HepG2 (cell line): ENCODE data around the gene CAPRIN1. TPM values are rescaled to one million over a fixed set of nuclear protein-coding genes. Genes with fewer than 3 reads are reported as not detected.

Source experiments
- E2F2 ChIP-seq: sonication (generic); formaldehyde crosslinking; IDR thresholded peaks from 2 replicates; pipeline ENCODE4 v1.4.0; 2020; ENCODE audit warnings: missing genetic modification reagents, borderline replicate concordance
- MEF2D ChIP-seq: sonication (generic); formaldehyde crosslinking; IDR thresholded peaks from 2 replicates; pipeline ENCODE4 v1.5.1; 2020; ENCODE audit warnings: mild to moderate bottlenecking, missing genetic modification reagents
- PATZ1 ChIP-seq: sonication (generic); formaldehyde crosslinking; IDR thresholded peaks from 2 replicates; pipeline ENCODE4 v1.4.0; 2020; ENCODE audit warnings: missing genetic modification reagents
- SKIL ChIP-seq: sonication (generic); formaldehyde crosslinking; IDR thresholded peaks from 2 replicates; pipeline ENCODE4 v1.8.0; 2022; ENCODE audit warnings: missing genetic modification reagents, mild to moderate bottlenecking, moderate library complexity, borderline replicate concordance
- USF2 ChIP-seq, 2 experiments: sonication (generic) in 1 of 2; formaldehyde crosslinking in 1 of 2; IDR thresholded peaks; 2 replicates each; pipeline versions ENCODE4 v1.5.1 to v1.6.1; 2011 to 2020; ENCODE audit warnings: borderline replicate concordance in 1 of 2, low read depth in 1 of 2, low read length in 1 of 2, mild to moderate bottlenecking in 1 of 2, missing genetic modification reagents in 1 of 2, moderate library complexity in 1 of 2
- ZNF33A ChIP-seq: sonication (generic); formaldehyde crosslinking; IDR thresholded peaks from 2 replicates; pipeline ENCODE4 v1.5.1; 2020; ENCODE audit warnings: missing genetic modification reagents, mild to moderate bottlenecking, moderate library complexity, borderline replicate concordance
- ZNF34 ChIP-seq: sonication (generic); formaldehyde crosslinking; IDR thresholded peaks from 2 replicates; pipeline ENCODE4 v1.4.0; 2020; ENCODE audit warnings: mild to moderate bottlenecking, missing genetic modification reagents, borderline replicate concordance
- ZNF781 ChIP-seq: sonication (generic); formaldehyde crosslinking; IDR thresholded peaks from 2 replicates; pipeline ENCODE4 v1.5.1; 2020; ENCODE audit warnings: borderline replicate concordance, mild to moderate bottlenecking, missing genetic modification reagents; ENCODE audit errors: not compliant biosample characterization
- polyA plus RNA-seq, 8 experiments: library from polyadenylated mRNA; depleted of rRNA in 3 of 8; stranded (reverse) in 7 of 8; unstranded in 1 of 8; fragments of >200 nt; fragmentation: Illumina TruSeq in 4 of 8; extraction: Trizol in 4 of 8; gene quantifications; 2 replicates each; pipeline versions ENCODE4 v1.2.1 to v1.2.3, GENCODE V29; 2011 to 2016; ENCODE audit warnings: low read depth in 4 of 8, missing spikeins in 1 of 8, mixed read lengths in 1 of 8; ENCODE audit not compliant: insufficient read depth in 1 of 8
- total RNA-seq, 5 experiments: library from RNA; depleted of rRNA; stranded (reverse); fragments of >200 nt; fragmentation: Illumina TruSeq; extraction: Trizol; gene quantifications; 2 replicates each; pipeline ENCODE4 v1.2.3, GENCODE V29; 2016; ENCODE audit warnings: low read depth in 1 of 5

CAPRIN1 gene
- total and polyA plus RNA-seq, 2 of the 13 experiments (the other 11 are each of a cell fraction or from before 2014, with no cell fraction given) = 114 to 162 TPM

GRCh38 chr11:34105957-34106504 lies 54.5 kb downstream of the CAPRIN1 start (continued):
- TF ChIP-seq ZNF34 (CRISPR knock-in tag) = 0 out of 2 replicates have a peak, but pooled peaks have one; percentile 8
- 0 out of 2 replicates have a peak, but pooled peaks have one; percentile 6 for TF ChIP-seq MEF2D (CRISPR knock-in tag)
- peak; percentile 63 for TF ChIP-seq ZNF781 (CRISPR knock-in tag)
- TF ChIP-seq SKIL (CRISPR knock-in tag) = 0 out of 2 replicates have a peak, but pooled peaks have one; percentile 3
- TF ChIP-seq USF2 (IDR thresholded peaks at IDR 0.05; ENCODE audit: low read depth, low read length) = no peak
- TF ChIP-seq USF2 (CRISPR knock-in tag; IDR thresholded peaks at IDR 0.05; ENCODE audit: borderline replicate concordance) = no peak
- no peak for TF ChIP-seq PATZ1 (CRISPR knock-in tag)
- no peak for TF ChIP-seq E2F2 (CRISPR knock-in tag)
- no peak for TF ChIP-seq ZNF33A
